Measurements from ENCODE around the gene FCHO1.

DNA sequence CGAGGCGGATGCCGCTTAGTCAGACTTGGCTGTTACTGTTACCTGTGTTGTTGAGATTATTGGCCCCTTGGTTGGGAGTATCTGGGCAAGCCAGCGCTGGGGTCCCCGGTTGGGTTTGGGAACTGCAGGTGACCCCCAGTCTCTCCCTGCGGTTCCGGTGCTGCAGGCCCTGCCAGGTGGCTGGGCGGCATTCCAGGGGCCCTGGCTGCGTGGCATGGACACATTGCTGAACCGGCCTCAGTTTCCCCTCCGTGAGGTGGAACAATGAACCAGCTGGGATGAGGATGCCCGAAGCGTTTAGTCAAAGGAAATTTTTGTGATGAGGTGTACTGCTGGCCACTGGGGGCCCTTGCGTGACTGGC lies 44.2 kb downstream of the FCHO1 start:
- TF ChIP-seq, protein P1, sequence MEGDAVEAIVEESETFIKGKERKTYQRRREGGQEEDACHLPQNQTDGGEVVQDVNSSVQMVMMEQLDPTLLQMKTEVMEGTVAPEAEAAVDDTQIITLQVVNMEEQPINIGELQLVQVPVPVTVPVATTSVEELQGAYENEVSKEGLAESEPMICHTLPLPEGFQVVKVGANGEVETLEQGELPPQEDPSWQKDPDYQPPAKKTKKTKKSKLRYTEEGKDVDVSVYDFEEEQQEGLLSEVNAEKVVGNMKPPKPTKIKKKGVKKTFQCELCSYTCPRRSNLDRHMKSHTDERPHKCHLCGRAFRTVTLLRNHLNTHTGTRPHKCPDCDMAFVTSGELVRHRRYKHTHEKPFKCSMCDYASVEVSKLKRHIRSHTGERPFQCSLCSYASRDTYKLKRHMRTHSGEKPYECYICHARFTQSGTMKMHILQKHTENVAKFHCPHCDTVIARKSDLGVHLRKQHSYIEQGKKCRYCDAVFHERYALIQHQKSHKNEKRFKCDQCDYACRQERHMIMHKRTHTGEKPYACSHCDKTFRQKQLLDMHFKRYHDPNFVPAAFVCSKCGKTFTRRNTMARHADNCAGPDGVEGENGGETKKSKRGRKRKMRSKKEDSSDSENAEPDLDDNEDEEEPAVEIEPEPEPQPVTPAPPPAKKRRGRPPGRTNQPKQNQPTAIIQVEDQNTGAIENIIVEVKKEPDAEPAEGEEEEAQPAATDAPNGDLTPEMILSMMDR (IDR thresholded peaks at IDR 0.05): no peak
- TF ChIP-seq EZH2 (IDR thresholded peaks at IDR 0.05): no peak

Data from neural progenitor cell (in vitro differentiated cells).